GM12873 (cell line): ENCODE data around the gene TIMM13.

Experiments used
- TF ChIP-seq, protein P1 (sequence below): IDR thresholded peaks from 2 replicates; pipeline ENCODE4 v1.5.1; 2012; ENCODE audit warnings: low read depth, mild to moderate bottlenecking, moderate library complexity, low read length, control low read depth; ENCODE audit not compliant: insufficient read depth; ENCODE audit errors: missing control alignments

The TIMM13 gene

GRCh38 chr19:2417881-2418406 lies 9.4 kb downstream of the TIMM13 start:
- TF ChIP-seq, protein P1, sequence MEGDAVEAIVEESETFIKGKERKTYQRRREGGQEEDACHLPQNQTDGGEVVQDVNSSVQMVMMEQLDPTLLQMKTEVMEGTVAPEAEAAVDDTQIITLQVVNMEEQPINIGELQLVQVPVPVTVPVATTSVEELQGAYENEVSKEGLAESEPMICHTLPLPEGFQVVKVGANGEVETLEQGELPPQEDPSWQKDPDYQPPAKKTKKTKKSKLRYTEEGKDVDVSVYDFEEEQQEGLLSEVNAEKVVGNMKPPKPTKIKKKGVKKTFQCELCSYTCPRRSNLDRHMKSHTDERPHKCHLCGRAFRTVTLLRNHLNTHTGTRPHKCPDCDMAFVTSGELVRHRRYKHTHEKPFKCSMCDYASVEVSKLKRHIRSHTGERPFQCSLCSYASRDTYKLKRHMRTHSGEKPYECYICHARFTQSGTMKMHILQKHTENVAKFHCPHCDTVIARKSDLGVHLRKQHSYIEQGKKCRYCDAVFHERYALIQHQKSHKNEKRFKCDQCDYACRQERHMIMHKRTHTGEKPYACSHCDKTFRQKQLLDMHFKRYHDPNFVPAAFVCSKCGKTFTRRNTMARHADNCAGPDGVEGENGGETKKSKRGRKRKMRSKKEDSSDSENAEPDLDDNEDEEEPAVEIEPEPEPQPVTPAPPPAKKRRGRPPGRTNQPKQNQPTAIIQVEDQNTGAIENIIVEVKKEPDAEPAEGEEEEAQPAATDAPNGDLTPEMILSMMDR, result no peak

DNA sequence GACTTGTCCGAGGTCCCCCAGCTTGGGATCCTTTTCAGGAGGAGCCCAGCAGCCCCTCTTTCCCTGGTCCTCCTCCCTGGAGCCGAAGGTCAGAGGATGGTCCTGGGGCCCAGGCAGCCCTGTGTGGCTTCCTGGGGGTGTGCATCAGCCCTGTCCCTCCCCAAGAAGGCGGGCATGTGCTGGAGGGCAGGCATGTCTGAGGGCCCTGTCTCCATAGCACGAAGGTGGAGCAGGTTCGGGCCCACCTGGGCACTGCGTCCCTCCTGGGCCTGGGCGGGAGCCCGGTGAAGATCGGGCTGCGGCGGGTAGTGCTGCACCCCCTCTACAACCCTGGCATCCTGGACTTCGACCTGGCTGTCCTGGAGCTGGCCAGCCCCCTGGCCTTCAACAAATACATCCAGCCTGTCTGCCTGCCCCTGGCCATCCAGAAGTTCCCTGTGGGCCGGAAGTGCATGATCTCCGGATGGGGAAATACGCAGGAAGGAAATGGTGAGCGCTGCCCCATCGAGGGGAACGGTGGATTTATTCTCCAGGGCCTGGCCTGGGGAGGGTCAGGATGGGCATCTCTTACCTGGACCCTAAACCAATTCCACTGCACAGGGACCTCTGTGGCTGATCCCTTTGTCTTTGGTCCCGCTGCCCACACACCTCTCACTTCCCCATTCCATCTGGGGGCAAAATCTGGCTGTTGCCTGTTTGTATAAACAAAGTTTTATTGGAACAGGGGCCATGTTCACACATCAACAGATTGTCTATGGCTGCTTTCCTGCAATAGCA lies 10.9 kb downstream of the TIMM13 start:
- TF ChIP-seq, protein P1, result no peak

DNA sequence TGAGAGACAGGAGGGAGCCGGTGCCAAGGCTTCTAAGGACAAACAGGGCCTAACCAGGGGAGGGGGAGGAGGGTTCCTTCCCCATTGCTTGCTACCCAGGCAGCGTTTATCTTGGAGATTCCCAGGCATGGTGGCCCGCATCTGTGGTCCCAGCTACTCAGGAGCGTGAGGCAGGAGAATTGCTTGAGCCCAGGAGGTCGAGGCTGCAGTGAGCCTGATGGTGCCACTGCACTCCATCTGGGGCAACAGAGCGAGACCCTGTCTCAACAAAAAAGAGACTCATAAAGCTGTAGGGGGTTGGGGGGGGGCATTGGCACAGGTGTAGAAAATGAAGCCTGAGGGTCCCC lies 11.4 kb downstream of the TIMM13 start:
- TF ChIP-seq, protein P1, result no peak

DNA sequence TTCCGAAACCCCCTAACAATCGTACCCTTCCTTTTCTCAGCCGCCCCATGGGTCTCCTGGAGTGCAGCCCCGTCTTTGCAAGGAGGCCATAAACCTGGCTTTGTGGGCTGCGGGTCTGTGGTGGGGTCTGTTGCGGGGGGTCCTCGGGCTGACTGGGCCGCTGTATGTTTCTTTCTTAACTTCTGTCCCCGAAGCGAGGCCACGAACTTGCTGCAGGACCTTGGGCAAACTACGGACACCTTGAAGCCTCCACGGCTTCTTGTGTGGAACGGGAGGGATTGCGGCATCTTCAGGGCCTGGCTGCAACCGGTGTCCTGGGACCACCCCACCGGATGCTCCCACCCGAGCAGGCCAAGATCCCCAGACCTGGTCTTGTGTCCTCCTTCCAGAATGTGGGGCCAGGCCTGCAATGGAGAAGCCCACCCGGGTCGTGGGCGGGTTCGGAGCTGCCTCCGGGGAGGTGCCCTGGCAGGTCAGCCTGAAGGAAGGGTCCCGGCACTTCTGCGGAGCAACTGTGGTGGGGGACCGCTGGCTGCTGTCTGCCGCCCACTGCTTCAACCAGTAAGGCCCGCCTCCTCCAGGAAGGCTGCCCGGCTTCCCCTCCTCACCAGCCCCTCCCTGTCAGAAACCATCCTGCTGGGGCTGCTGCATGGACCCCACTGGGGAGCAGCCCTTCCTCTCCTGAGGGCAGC lies 12.0 kb downstream of the TIMM13 start:
- TF ChIP-seq, protein P1, result no peak

GRCh38 chr19:2413629-2414028 lies 13.8 kb downstream of the TIMM13 start:
- TF ChIP-seq, protein P1, result no peak

GRCh38 chr19:2413159-2413558 lies 14.2 kb downstream of the TIMM13 start:
- TF ChIP-seq, protein P1, result no peak

- TF ChIP-seq, protein P1, result no peak
These were observed 14.9 kb downstream of the TIMM13 start for GRCh38 chr19:2412449-2412848.
